RKO (cell line): Measurements from ENCODE around the gene TENT4B.

ENCODE experiments used
- DNase-seq: peaks from one replicate; pipeline ENCODE4 v3.0.0-alpha.2; 2016; ENCODE audit warnings: low spot score

Gene TENT4B

GRCh38 chr16:50256604-50257003 is 103.5 kb downstream of the TENT4B start:
- no peak for DNase-seq

- no peak for DNase-seq
These were observed 104.8 kb downstream of the TENT4B start for GRCh38 chr16:50257876-50258275.

GRCh38 chr16:50259334-50260205 is 106.5 kb downstream of the TENT4B start:
- DNase-seq = no peak

GRCh38 chr16:50260206-50261159 is 107.4 kb downstream of the TENT4B start:
- no peak for DNase-seq

- DNase-seq = no peak
These were observed 108.1 kb downstream of the TENT4B start for GRCh38 chr16:50261160-50261706.

- no peak for DNase-seq
These were observed 108.7 kb downstream of the TENT4B start for GRCh38 chr16:50261707-50262235.

GRCh38 chr16:50263060-50263909 is 110.2 kb downstream of the TENT4B start:
- DNase-seq = no peak

- DNase-seq = no peak
These were observed 111.1 kb downstream of the TENT4B start for GRCh38 chr16:50263940-50264929.

- no peak for DNase-seq
These were observed 112.2 kb downstream of the TENT4B start for GRCh38 chr16:50265260-50265659.

- DNase-seq = no peak
These were observed 112.7 kb downstream of the TENT4B start for GRCh38 chr16:50265716-50266336.

- no peak for DNase-seq
These were observed 113.4 kb downstream of the TENT4B start, which contains the start of gene ADCY7 for GRCh38 chr16:50266337-50267091. Gene ADCY7, plus strand, starts transcription at chr16:50266551. Its CDS starts 21,629 bp downstream, at chr16:50288180.

GRCh38 chr16:50267151-50267631 is 114.1 kb downstream of the TENT4B start:
- DNase-seq = no peak

- DNase-seq = no peak
These were observed 114.5 kb downstream of the TENT4B start for GRCh38 chr16:50267651-50268050.

GRCh38 chr16:50268352-50268751 is 115.2 kb downstream of the TENT4B start:
- no peak for DNase-seq

- DNase-seq = no peak
These were observed 116.1 kb downstream of the TENT4B start for GRCh38 chr16:50269061-50269705.

- no peak for DNase-seq
These were observed 116.8 kb downstream of the TENT4B start for GRCh38 chr16:50269769-50270509.

- no peak for DNase-seq
These were observed 117.5 kb downstream of the TENT4B start for GRCh38 chr16:50270510-50271147.
